GM19240 (cell line): ENCODE data around the gene BRCA1.
"Not testable (repeated sequence)": the region's sequence is repeated elsewhere in the genome, so short reads cannot be mapped to it uniquely, and the experiment has no call there.

Experiments
- DNase-seq: peaks from one replicate; pipeline ENCODE4 v3.0.0; 2011; ENCODE audit warnings: low spot score; ENCODE audit not compliant: insufficient read length

BRCA1 gene

DNA sequence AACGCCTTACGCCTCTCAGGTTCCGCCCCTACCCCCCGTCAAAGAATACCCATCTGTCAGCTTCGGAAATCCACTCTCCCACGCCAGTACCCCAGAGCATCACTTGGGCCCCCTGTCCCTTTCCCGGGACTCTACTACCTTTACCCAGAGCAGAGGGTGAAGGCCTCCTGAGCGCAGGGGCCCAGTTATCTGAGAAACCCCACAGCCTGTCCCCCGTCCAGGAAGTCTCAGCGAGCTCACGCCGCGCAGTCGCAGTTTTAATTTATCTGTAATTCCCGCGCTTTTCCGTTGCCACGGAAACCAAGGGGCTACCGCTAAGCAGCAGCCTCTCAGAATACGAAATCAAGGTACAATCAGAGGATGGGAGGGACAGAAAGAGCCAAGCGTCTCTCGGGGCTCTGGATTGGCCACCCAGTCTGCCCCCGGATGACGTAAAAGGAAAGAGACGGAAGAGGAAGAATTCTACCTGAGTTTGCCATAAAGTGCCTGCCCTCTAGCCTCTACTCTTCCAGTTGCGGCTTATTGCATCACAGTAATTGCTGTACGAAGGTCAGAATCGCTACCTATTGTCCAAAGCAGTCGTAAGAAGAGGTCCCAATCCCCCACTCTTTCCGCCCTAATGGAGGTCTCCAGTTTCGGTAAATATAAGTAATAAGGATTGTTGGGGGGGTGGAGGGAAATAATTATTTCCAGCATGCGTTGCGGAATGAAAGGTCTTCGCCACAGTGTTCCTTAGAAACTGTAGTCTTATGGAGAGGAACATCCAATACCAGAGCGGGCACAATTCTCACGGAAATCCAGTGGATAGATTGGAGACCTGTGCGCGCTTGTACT lies at the start of gene BRCA1:
Gene BRCA1 (minus strand): TSS at position 232 of the 834 bp plus-strand sequence. CDS start 1,268 bp downstream, outside the sequence.
- DNase-seq: peak; percentile 100

- no peak for DNase-seq
Observed at GRCh38 chr17:43171586-43172487, 46.7 kb upstream of the BRCA1 start.

GRCh38 chr17:43170766-43171585 lies 45.8 kb upstream of the BRCA1 start, which contains the start of gene NBR1:
Gene NBR1 (plus strand): TSS chr17:43171214. CDS start chr17:43175800, 4,586 bp downstream.
- DNase-seq: peak; percentile 76

DNA sequence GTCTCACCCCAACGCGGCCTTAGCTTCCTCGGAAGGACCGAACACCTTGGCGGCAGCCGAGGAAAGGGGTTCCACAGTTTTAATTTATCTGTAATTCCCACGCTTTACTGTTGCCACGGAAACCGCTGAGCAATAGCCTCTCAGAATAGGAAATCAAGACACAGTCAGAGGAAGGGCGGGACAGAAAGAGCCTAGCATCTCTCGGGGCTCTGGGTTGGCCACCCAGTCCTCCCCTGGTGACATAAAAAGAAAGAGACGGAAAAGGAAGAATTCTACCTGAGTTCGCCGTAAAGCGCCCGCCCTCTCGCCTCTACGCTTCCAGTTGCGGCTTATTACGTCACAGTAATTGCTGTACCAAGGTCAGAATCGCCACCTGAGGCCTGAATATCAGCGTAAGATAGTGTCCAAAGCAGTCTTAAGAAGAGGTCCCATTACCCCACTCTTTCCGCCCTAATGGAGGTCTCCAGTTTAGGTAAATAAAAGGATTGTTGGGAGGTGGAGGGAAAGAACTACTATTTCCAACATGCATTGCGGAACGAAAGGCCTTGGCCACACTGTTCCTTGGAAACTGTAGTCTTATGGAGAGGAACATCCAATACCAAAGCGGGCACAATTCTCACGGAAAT lies 45.1 kb upstream of the BRCA1 start:
- peak; percentile 85 for DNase-seq

DNA sequence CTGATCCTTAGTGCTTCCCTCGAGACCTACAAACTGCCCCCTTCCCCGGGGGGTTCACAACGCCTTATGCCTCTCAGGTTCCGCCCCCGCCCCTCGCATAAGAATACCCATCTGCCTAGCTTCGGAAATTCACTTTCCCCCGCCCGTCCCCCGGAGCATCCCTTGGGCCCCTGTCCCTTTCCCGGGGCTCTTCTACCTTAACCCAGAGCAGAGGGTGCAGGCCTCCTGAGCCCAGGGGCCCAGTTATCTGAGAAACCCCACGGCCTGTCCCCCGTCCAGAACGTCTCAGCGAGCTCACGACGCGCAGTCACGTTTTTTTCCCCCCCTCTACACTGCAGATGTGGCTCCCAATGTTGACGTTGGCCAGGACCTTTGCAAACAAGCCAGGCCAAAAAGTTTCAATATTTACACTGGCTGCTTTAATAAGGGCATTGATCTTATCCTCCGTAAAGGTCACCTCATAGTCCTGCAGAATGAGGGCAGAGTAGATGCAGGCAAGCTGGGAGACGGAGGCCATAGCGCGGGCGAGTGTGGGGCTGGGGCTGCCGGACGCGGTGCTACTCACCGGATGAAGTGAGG lies 44.5 kb upstream of the BRCA1 start:
- no peak for DNase-seq

GRCh38 chr17:43165971-43166370 lies 40.8 kb upstream of the BRCA1 start:
- not testable (repeated sequence) for DNase-seq

DNA sequence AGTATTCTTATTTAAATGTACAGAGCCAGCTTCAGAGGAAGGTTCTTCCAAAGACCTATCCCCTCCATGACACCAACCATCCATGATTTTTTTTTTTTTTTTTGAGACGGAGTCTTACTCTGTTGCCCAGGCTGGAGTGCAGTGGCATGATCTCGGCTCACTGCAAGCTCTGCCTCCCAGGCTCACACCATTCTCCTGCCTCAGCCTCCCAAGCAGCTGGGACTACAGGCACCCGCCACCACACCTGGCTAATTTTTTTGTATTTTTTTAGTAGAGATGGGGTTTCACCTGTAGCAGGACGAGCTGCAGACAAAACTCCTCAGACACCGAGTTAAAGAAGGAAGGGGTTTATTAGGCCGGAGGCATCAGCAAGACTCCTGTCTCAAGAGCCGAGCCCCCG lies 34.8 kb upstream of the BRCA1 start:
- not testable (repeated sequence) for DNase-seq

DNA sequence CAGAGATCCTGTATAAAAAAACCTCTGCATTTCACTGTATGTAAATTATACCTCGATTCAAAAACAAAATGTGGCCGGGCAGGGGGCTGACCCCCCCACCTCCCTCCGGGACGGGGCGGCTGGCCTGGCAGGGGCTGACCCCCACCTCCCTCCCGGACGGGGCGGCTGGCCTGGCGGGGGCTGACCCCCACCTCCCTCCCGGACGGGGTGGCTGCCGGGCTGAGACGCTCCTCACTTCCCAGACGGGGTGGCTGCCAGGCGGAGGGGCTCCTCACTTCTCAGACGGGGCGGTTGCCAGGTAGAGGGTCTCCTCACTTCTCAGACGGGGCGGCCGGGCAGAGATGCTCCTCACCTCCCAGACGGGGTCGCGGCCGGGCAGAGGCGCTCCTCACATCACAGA lies 34.1 kb upstream of the BRCA1 start:
- not testable (repeated sequence) for DNase-seq

- DNase-seq: no peak
Observed at GRCh38 chr17:43155666-43156065, 30.5 kb upstream of the BRCA1 start.

- not testable (repeated sequence) for DNase-seq
Observed at GRCh38 chr17:43153197-43153835, 28.2 kb upstream of the BRCA1 start.

DNA sequence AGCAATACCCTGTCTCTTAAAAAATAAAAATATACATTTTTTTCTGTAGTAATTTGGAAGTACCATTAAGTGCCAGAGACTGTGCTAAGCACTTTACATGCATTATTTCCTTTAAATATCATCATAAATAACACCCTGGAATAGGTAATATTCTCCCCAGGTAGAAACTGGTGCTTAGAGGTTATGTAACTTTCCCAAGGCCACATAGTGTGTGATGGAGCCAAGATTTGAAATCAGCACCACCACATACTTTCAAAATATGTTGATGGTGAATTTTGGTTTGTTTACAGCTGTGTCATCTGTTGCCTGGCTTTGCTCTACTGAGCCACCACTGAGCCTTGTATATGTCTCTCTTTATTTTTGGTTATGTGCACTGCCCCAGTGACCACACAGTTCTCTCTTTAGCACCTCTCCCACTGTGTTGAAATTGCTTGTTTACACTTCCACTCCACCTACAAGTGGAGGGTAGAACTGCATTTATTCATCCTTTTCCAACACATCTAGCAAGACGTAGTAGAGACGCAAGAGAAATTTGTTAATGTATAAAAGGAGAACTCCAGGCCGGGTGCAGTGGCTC lies 26.8 kb upstream of the BRCA1 start:
- no peak for DNase-seq

DNA sequence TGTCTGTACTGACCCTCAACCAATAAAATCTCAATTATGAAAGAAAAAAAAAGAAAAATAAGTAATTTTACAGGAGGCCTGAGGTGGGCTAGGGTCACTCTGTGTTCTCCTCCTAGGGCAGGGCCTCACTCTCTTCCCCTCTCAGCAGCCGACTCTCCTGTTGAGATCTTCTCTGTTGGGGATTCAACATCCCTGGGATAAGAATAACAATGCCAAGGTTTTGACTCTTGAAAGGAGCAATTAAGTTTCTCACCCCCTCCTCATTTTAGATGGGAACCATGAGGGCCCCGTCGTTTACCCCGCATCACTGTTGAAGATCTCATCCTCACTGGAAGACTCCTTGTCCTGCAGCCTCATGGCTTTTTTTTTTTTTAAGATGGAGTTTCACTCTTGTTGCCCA lies 21.5 kb upstream of the BRCA1 start:
- DNase-seq: no peak

- DNase-seq: no peak
Observed at GRCh38 chr17:43143201-43143600, 18.0 kb upstream of the BRCA1 start.

DNA sequence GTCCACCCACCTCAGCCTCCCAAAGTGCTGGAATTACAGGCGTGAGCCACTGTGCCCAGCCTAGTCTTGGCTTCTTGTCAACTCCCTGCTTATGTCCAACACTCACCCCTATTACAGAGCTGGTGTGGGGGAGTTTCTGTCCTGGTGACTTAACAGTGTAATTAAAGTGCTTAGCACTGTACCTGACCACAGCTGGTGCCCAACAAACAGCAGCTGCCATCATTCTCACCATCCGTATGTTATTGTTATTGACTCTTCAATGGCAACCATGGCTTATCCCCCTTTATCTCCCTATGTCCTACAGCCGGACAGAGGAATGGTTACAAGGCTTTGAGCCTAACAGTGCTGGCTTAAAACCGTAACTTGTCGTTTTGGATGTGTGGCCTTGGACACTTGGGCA lies 17.0 kb upstream of the BRCA1 start:
- DNase-seq: no peak

- DNase-seq: no peak
Observed at GRCh38 chr17:43140396-43141332, 15.5 kb upstream of the BRCA1 start.

- not testable (repeated sequence) for DNase-seq
Observed at GRCh38 chr17:43138531-43138930, 13.4 kb upstream of the BRCA1 start.

- not testable (repeated sequence) for DNase-seq
Observed at GRCh38 chr17:43136574-43136973, 11.4 kb upstream of the BRCA1 start.

DNA sequence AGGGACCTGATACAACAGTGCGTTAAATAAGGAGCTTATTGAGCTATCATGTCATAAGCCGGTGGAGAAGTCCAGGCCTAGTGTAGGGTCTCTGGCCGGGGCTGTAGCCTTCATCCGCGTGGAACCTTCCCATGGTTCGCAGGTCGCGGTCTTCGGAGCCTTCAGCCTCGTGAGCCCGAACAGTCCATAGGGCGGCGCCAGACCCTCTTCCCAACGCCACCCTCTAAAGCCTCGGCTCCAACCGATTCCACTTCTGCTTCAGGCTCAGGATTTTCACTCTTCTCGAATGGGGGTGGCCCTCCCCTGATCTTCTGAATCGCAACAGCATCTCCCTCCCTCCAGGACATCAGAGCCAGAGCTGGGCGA lies 10.3 kb upstream of the BRCA1 start:
- no peak for DNase-seq
